Measurements from ENCODE around the gene CDT1. TPM values are rescaled to one million over a fixed set of nuclear protein-coding genes. Genes with fewer than 3 reads are reported as not detected.
A peak's percentile ranks its signal among the peaks of the same experiment; 100 is the strongest.
"Not testable (repeated sequence)": the region's sequence is repeated elsewhere in the genome, so short reads cannot be mapped to it uniquely, and the experiment has no call there.

Gene CDT1
- total and polyA plus RNA-seq, 4 donors, result 2.0 to 5.8 (median 3.3) TPM

DNA sequence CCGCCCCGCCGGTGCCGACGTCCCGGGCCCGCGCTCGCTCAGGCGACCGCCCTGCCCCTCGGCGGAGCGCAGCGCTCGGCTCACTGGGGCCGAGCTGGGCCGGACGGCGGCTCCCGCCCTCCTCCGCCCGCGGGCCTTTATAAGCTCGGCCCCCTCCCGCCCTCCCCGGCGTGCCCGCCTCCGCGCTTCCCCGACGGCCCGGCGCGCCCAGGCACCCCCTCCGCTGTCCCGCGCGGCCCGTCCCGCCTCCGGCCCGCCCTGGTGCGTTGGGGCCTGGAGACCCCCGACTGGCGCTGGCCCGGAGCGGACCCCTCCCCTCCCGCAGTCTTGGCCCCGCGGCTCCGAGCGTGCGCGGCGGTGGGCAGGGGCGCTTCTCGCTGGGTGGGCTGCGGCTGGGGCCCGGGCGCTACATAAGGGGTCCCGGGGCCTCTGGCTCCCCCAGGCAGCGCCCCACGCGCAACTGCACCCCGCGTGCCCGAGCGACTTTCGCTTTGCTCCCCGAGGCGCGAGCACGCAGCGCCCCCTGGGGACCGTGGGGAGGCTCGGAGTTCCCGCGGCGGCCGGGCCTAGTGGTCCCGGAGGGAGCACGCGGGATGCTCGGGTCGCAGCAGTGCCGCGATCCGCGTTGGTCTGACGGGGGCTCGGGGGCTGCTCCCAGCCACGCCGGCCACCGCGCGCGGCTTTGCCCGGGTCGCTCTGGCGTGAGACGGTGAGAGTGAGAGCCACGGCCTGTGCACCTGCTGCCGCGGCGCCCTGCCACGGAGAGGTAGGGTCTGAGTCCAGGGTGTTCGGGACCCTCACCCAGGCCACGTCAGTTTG, 18.3 kb upstream of the CDT1 start, which contains the start of gene PIEZO1:
Gene PIEZO1, minus strand, starts transcription at position 115 of the 819 bp plus-strand sequence. CDS start 256 bp downstream, outside the sequence.
- Histone ChIP-seq H3K9me3 (ENCODE audit: control insufficient read depth in 4 of 4, insufficient read depth in 3 of 4, low read length in 3 of 4) (no peaks in the 10 kb centered on the region), H3K36me3 (ENCODE audit: control insufficient read depth in 4 of 4, insufficient read depth in 4 of 4, low read length in 4 of 4) (peaks cover 0 to 2% (median 0%) of the 10 kb centered on the region in 4 donors), H3K4me3 (peak within 1 kb of the TSS; percentile 81), H3K27ac (ENCODE audit: low read depth in 1 of 2, low read length in 1 of 2) (peak within 1 kb of the TSS; percentile 79 to 96), H3K9ac (ENCODE audit: insufficient read depth in 1 of 2, low read length in 2 of 2) (peak within 1 kb of the TSS; percentile 5 to 12), H3K4me1 (ENCODE audit: control insufficient read depth in 5 of 5, insufficient read depth in 5 of 5, low read length in 5 of 5) (peaks cover 0 to 17% (median 14%) of the 10 kb centered on the region in 5 donors), H3K27me3 (ENCODE audit: control insufficient read depth in 3 of 3, insufficient read depth in 3 of 3, low read length in 2 of 3) (no peaks in the 10 kb centered on the region)
- peak; percentile 53 for ATAC-seq (ENCODE audit: insufficient read depth, low FRiP score)
- peak; percentile 73 to 80 (median 79) for DNase-seq
- TF ChIP-seq, protein P1, sequence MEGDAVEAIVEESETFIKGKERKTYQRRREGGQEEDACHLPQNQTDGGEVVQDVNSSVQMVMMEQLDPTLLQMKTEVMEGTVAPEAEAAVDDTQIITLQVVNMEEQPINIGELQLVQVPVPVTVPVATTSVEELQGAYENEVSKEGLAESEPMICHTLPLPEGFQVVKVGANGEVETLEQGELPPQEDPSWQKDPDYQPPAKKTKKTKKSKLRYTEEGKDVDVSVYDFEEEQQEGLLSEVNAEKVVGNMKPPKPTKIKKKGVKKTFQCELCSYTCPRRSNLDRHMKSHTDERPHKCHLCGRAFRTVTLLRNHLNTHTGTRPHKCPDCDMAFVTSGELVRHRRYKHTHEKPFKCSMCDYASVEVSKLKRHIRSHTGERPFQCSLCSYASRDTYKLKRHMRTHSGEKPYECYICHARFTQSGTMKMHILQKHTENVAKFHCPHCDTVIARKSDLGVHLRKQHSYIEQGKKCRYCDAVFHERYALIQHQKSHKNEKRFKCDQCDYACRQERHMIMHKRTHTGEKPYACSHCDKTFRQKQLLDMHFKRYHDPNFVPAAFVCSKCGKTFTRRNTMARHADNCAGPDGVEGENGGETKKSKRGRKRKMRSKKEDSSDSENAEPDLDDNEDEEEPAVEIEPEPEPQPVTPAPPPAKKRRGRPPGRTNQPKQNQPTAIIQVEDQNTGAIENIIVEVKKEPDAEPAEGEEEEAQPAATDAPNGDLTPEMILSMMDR (IDR thresholded peaks at IDR 0.05; ENCODE audit: control extremely low read depth, extremely low read depth), result peak; percentile 84
- WGBS, 2 donors, result 3 to 7% methylated on average over 44 to 110 of the region's 110 CpGs

DNA sequence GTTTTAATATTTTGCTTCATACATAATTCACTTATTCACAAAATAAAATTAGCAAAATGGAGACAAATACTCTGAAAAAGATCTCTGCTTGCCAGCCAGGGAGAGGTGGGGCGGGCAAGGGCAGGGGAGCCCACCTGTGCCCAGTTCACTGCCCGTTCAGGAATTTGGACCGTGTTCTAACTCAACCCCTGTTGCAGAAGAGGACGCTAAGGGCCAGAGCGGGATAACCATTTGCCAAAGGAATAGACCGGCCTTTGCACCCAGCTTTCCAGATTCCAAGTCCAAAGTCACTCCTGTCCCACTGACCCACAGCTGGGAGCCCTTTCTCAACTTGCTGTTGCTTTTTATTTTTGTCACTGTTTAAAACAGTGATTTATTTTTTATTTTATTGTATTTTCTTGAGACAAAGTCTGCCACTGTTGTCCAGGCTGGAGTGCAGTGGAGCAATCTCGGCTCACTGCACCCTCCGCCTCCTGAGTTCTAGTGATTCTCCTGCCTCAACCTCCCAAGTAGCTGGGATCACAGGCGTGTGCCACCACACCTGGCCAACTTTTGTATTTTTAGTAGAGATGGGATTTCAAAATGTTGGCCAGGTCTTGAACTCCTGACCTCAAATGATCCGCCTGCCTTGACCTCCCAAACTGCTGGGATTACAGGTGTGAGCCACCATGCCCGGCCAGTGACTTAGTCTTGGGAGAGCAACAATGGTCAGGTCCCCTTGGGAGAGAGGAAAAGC, 15.8 kb upstream of the CDT1 start:
- H3K36me3 ChIP-seq (ENCODE audit: control insufficient read depth in 4 of 4, insufficient read depth in 4 of 4, low read length in 4 of 4), result no peaks in the 10 kb centered on the region
- no peaks in the 10 kb centered on the region for H3K9me3 ChIP-seq (ENCODE audit: control insufficient read depth in 4 of 4, insufficient read depth in 3 of 4, low read length in 3 of 4)
- H3K9ac ChIP-seq (ENCODE audit: insufficient read depth in 1 of 2, low read length in 2 of 2), result no peak overlapping the region
- H3K27ac ChIP-seq (ENCODE audit: low read depth in 1 of 2, low read length in 1 of 2), result no peak overlapping the region
- no peak overlapping the region for H3K4me3 ChIP-seq
- peaks cover 0 to 3% (median 0%) of the 10 kb centered on the region in 3 donors for H3K27me3 ChIP-seq (ENCODE audit: control insufficient read depth in 3 of 3, insufficient read depth in 3 of 3, low read length in 2 of 3)
- 92% methylated on average over 11 of the region's 11 CpGs for WGBS, 2 donors
- ATAC-seq (ENCODE audit: insufficient read depth, low FRiP score), result no peak
- DNase-seq, result no peak
- H3K4me1 ChIP-seq (ENCODE audit: control insufficient read depth in 5 of 5, insufficient read depth in 5 of 5, low read length in 5 of 5), result peaks cover 0 to 11% (median 0%) of the 10 kb centered on the region in 5 donors
- TF ChIP-seq, protein P1 (IDR thresholded peaks at IDR 0.05; ENCODE audit: control extremely low read depth, extremely low read depth), result no peak

DNA sequence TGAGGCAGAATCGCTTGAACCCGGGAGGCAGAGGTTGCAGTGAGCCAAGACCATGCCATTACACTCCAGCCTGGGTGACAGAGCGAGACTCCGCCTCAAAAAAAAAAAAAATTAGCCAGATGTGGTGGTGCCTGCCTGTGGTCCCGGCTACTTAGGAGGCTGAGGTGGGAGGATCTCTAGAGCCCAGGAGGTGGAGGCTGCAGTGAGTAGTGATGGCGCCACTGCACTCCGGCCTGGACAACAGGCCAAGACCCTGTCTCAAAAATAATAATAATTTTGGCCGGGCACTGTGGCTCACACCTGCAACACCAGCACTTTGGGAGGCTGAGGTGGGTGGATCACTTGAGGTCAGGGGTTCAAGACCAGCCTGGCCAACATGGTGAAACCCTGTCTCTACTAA, 14.8 kb upstream of the CDT1 start:
- DNase-seq; H3K4me3 ChIP-seq; H3K27me3 ChIP-seq (ENCODE audit: control insufficient read depth in 3 of 3, insufficient read depth in 3 of 3, low read length in 2 of 3); H3K36me3 ChIP-seq (ENCODE audit: control insufficient read depth in 4 of 4, insufficient read depth in 4 of 4, low read length in 4 of 4); H3K27ac ChIP-seq (ENCODE audit: low read depth in 1 of 2, low read length in 1 of 2); H3K4me1 ChIP-seq (ENCODE audit: control insufficient read depth in 5 of 5, insufficient read depth in 5 of 5, low read length in 5 of 5); H3K9me3 ChIP-seq (ENCODE audit: control insufficient read depth in 4 of 4, insufficient read depth in 3 of 4, low read length in 3 of 4); ATAC-seq (ENCODE audit: insufficient read depth, low FRiP score); H3K9ac ChIP-seq (ENCODE audit: insufficient read depth in 1 of 2, low read length in 2 of 2): not testable (repeated sequence)
- 96 to 98% methylated on average over 8 of the region's 8 CpGs for WGBS, 2 donors

DNA sequence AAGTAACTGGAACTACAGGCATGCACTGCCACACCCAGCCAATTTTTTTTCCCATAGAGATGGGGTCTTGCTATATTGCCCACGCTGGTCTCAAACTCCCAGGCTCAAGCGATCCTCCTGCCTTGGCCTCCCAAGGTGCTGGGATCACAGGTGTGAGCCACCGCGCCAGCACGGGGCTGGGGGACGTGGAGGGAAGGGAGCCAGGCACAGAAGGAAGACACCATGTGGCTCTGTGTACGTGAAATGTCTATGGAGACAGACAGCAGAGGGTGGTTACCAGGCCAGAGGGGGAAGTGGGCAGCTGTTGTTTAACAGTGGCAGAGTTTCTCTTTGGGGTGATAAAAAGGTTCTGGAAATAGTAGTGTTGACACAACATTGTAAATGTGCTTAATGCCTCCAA, 14.0 kb upstream of the CDT1 start:
- no peaks in the 10 kb centered on the region for H3K9me3 ChIP-seq (ENCODE audit: control insufficient read depth in 4 of 4, insufficient read depth in 3 of 4, low read length in 3 of 4)
- DNase-seq (no peak), ATAC-seq (ENCODE audit: insufficient read depth, low FRiP score) (no peak)
- H3K9ac ChIP-seq (ENCODE audit: insufficient read depth in 1 of 2, low read length in 2 of 2), result no peak overlapping the region
- H3K4me3 ChIP-seq, result no peak overlapping the region
- no peak overlapping the region for H3K27ac ChIP-seq (ENCODE audit: low read depth in 1 of 2, low read length in 1 of 2)
- TF ChIP-seq, protein P1 (IDR thresholded peaks at IDR 0.05; ENCODE audit: control extremely low read depth, extremely low read depth), result no peak
- H3K36me3 ChIP-seq (ENCODE audit: control insufficient read depth in 4 of 4, insufficient read depth in 4 of 4, low read length in 4 of 4), result no peaks in the 10 kb centered on the region
- no peaks in the 10 kb centered on the region for H3K4me1 ChIP-seq (ENCODE audit: control insufficient read depth in 5 of 5, insufficient read depth in 5 of 5, low read length in 5 of 5)
- WGBS, 2 donors, result 55 to 56% methylated on average over 7 of the region's 7 CpGs
- H3K27me3 ChIP-seq (ENCODE audit: control insufficient read depth in 3 of 3, insufficient read depth in 3 of 3, low read length in 2 of 3), result peaks cover 0 to 3% (median 0%) of the 10 kb centered on the region in 3 donors
